ENCODE data around the gene DNAJA2. TPM values are rescaled to one million over a fixed set of nuclear protein-coding genes. Genes with fewer than 3 reads are reported as not detected.
A peak's percentile ranks its signal among the peaks of the same experiment; 100 is the strongest.

DNAJA2 gene
- total and polyA plus RNA-seq, 2 of the 8 experiments (the other 6 are each of a cell fraction or from before 2014, with no cell fraction given), result 9.4 to 93.8 TPM

DNA sequence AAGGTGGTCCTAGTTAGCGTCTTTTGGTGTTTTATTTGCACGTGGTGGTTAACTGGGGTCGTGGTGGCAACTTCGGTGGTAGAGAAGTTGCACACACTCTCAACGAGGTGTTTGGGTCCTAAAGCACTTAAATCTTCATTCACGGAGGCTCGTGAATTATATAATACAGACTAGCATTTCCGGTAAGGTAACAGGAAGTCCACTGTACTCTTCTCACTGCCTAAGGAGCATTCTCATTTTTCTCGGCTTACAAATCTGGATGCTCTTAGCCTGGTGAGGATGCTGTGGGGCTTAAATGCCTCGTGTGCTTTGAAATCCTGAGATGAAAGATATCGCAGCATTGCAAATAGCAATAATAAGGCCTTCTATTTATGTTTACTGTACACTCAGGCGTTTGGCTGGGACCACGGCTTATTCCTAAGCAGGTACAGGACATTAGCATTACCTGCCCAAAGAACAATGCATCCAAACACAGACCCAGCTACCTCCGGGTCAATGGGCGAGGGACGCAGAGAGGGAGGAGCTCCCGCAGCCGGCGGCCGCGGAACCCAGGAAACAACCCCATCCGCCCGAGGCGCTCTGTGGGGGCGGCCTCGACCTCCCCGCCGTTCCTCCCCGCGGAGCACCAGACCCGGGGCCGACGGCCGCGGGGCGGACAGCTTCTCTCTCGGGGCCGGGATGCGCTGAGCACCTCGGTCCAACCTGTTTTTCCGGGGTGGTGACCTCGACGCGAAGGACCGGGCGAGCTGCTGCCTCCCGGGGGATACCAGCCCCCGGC is 856 bp downstream of the DNAJA2 start (continued):
- TF ChIP-seq BACH1 (IDR thresholded peaks at IDR 0.05; ENCODE audit: low read length) (no peak), PHF8 (conservative IDR thresholded peaks at IDR 0.05; ENCODE audit: low read depth, low read length) (peak; percentile 44; the same call in 1 of the 2 replicates), POU5F1 (IDR thresholded peaks at IDR 0.05; ENCODE audit: low read depth, low read length) (no peak), EZH2 (IDR thresholded peaks at IDR 0.05; ENCODE audit: low read depth, low read length, severe bottlenecking) (no peak), GABPA (IDR thresholded peaks at IDR 0.05; ENCODE audit: borderline replicate concordance, insufficient read depth, low read length) (no peak), SP4 (IDR thresholded peaks at IDR 0.05; ENCODE audit: low read length) (no peak), BCL11A (IDR thresholded peaks at IDR 0.05; ENCODE audit: low read depth in 2 of 2, low read length in 2 of 2) (no peak), JUND (IDR thresholded peaks at IDR 0.05; ENCODE audit: low read length) (no peak), NANOG (IDR thresholded peaks at IDR 0.05; ENCODE audit: insufficient read depth, low read depth, low read length, poor library complexity, severe bottlenecking) (no peak), EGR1 (IDR thresholded peaks at IDR 0.05; ENCODE audit: borderline replicate concordance, low read depth, low read length) (no peak), TAF7 (optimal IDR thresholded peaks at IDR 0.05; ENCODE audit: borderline replicate concordance, low read depth, low read length) (peak; percentile 9), RBBP5 (IDR thresholded peaks at IDR 0.05; ENCODE audit: borderline replicate concordance, low read depth, low read length) (no peak; the same call in 1 of the 2 replicates), SIRT6 (IDR thresholded peaks at IDR 0.05; ENCODE audit: low read length) (no peak), KDM1A (IDR thresholded peaks at IDR 0.05; ENCODE audit: borderline replicate concordance, low read length) (no peak), SIN3A (conservative IDR thresholded peaks at IDR 0.05 in 1 of 2, IDR thresholded peaks at IDR 0.05 in 1 of 2; ENCODE audit: low read depth in 1 of 2, low read length in 2 of 2) (0 out of 4 replicates have a peak, but pooled peaks of 1 of the 2 experiments have one; percentile 2), KDM4A (IDR thresholded peaks at IDR 0.05; ENCODE audit: low read depth, low read length, severe bottlenecking) (peak; percentile 35), CBX5 (IDR thresholded peaks at IDR 0.05; ENCODE audit: low read depth, low read length) (no peak)
- TF ChIP-seq, protein P1, sequence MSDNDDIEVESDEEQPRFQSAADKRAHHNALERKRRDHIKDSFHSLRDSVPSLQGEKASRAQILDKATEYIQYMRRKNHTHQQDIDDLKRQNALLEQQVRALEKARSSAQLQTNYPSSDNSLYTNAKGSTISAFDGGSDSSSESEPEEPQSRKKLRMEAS (IDR thresholded peaks at IDR 0.05), result no peak
- TF ChIP-seq, protein P2, sequence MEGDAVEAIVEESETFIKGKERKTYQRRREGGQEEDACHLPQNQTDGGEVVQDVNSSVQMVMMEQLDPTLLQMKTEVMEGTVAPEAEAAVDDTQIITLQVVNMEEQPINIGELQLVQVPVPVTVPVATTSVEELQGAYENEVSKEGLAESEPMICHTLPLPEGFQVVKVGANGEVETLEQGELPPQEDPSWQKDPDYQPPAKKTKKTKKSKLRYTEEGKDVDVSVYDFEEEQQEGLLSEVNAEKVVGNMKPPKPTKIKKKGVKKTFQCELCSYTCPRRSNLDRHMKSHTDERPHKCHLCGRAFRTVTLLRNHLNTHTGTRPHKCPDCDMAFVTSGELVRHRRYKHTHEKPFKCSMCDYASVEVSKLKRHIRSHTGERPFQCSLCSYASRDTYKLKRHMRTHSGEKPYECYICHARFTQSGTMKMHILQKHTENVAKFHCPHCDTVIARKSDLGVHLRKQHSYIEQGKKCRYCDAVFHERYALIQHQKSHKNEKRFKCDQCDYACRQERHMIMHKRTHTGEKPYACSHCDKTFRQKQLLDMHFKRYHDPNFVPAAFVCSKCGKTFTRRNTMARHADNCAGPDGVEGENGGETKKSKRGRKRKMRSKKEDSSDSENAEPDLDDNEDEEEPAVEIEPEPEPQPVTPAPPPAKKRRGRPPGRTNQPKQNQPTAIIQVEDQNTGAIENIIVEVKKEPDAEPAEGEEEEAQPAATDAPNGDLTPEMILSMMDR (IDR thresholded peaks at IDR 0.05; ENCODE audit: control extremely low read depth in 1 of 3, insufficient read depth in 1 of 3, low read depth in 1 of 3, low read length in 3 of 3), result no peak
- TF ChIP-seq, protein P3, sequence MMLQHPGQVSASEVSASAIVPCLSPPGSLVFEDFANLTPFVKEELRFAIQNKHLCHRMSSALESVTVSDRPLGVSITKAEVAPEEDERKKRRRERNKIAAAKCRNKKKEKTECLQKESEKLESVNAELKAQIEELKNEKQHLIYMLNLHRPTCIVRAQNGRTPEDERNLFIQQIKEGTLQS (IDR thresholded peaks at IDR 0.05; ENCODE audit: insufficient read depth, low read depth, low read length), result no peak

Measured in H1 (cell line).